Measurements from ENCODE around the gene SIDT2. TPM values are rescaled to one million over a fixed set of nuclear protein-coding genes. Genes with fewer than 3 reads are reported as not detected.
"Not testable (repeated sequence)": the region's sequence is repeated elsewhere in the genome, so short reads cannot be mapped to it uniquely, and the experiment has no call there.

The SIDT2 gene
- total RNA-seq = 100 to 1,000 TPM in 1 of 4 donors, 10 to 100 TPM in 3; 42.6 to 130 (median 74.7) TPM

DNA sequence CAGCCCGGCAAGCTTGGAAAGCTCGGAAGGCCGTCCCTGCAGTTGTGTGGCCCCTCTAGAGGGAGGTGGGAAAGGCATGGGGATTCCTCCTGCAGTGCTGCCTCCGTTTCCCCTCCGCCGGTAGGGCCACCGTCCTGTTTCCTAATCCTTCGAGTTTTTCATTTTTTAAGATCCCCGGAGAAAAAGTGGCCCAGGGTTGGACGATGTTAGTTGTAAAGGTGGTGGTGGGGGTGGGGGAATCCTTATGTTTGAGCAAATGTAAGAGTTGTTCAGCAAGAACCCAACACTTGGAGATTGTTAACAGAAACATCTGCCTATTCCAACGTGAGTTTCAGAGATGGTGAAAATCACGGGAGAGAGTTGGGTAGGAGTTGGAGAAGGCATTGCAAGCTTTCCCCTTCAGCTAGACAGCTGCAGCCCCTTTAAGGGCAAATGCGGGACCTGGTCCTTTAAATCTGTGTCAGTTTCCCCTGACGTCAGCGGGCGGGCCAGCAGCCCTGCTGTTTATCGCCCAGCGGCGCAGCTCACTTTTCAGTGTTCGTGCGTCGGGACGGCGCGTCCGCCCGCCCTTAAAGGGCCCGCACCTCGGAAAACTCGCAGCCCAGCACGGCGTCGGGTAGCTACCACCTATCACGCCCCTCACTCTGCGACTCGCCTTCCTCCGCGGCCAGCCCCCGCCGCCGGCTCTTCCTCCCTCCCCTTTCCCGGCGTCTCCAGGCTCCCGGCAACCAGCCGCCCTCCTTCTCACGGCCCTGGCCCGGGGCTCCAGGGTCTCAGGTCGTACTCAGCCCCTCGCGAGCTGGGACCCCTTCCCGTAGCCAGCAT lies at the start of gene SIDT2:
TSS of gene SIDT2 (plus strand) at position 534 of the 825 bp plus-strand sequence. CDS start 521 bp downstream, outside the sequence.
- peak; percentile 95 to 96 for DNase-seq (ENCODE audit: low spot score in 2 of 2)
- Histone ChIP-seq H3K27ac (peak within 1 kb of the TSS; percentile 89), H3K36me3 (no peaks in the 10 kb centered on the region), H3K4me3 (peak within 1 kb of the TSS; percentile 79), H3K9me3 (no peaks in the 10 kb centered on the region), H3K4me1 (peaks cover 39% of the 10 kb centered on the region), H3K27me3 (no peaks in the 10 kb centered on the region)
- TF ChIP-seq, protein P1, sequence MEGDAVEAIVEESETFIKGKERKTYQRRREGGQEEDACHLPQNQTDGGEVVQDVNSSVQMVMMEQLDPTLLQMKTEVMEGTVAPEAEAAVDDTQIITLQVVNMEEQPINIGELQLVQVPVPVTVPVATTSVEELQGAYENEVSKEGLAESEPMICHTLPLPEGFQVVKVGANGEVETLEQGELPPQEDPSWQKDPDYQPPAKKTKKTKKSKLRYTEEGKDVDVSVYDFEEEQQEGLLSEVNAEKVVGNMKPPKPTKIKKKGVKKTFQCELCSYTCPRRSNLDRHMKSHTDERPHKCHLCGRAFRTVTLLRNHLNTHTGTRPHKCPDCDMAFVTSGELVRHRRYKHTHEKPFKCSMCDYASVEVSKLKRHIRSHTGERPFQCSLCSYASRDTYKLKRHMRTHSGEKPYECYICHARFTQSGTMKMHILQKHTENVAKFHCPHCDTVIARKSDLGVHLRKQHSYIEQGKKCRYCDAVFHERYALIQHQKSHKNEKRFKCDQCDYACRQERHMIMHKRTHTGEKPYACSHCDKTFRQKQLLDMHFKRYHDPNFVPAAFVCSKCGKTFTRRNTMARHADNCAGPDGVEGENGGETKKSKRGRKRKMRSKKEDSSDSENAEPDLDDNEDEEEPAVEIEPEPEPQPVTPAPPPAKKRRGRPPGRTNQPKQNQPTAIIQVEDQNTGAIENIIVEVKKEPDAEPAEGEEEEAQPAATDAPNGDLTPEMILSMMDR (IDR thresholded peaks at IDR 0.05) = no peak
- peak; percentile 50 to 87 (median 80) for TF ChIP-seq POLR2AphosphoS5 (IDR thresholded peaks at IDR 0.05)
- no peak for TF ChIP-seq EP300 (IDR thresholded peaks at IDR 0.05)
- TF ChIP-seq POLR2A (IDR thresholded peaks at IDR 0.05) = peak; percentile 23 to 78
- WGBS = 3% methylated on average over 27 of the region's 51 CpGs

DNA sequence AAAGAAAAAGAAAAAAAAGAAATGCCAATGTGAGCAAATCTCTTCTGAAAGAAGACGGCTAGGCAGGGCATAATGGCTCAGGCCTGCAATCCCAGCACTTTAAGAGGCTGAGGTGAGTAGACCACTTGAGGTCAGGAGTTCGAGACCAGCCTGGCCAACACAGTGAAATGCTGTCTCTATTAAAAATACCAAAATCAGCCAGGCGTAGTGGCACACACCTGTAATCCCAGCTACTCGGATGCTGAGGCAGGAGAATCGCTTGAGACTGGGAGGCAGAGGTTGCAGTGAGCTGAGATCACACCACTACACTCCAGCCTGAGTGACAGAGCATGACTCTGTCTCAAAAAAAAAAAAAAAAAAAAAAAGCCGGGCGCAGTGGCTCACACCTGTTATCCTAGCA lies 48.1 kb upstream of the SIDT2 start:
- H3K27me3 ChIP-seq; H3K4me3 ChIP-seq; H3K27ac ChIP-seq; H3K4me1 ChIP-seq; DNase-seq (ENCODE audit: low spot score in 2 of 2); H3K9me3 ChIP-seq; H3K36me3 ChIP-seq: not testable (repeated sequence)
- WGBS = 94% methylated on average over 7 of the region's 7 CpGs

DNA sequence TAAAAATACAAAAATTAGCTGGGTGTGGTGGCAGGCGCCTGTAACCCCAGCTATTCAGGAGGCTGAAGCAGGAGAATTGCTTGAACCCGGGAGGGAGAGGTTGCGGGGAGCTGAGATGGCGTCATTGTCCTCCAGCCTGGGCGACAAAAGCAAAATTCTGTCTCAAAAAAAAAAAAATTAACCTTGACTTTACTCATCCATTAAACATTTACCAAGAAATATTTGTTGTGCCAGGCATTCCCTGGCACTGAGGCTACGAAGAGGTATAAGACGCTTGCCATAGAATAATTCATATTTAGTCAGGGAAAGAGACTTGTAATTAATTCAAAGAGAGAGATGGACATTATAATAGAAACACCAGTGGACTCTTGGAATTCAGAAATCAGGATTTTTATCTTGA lies 47.7 kb upstream of the SIDT2 start:
- WGBS = 89% methylated on average over 7 of the region's 7 CpGs
- Histone ChIP-seq H3K4me1 (no peaks in the 10 kb centered on the region), H3K27ac (no peak overlapping the region), H3K36me3 (no peaks in the 10 kb centered on the region), H3K4me3 (no peak overlapping the region), H3K27me3 (no peaks in the 10 kb centered on the region), H3K9me3 (no peaks in the 10 kb centered on the region)
- TF ChIP-seq, protein P1 (IDR thresholded peaks at IDR 0.05) = no peak
- TF ChIP-seq POLR2AphosphoS5 (IDR thresholded peaks at IDR 0.05) (no peak), EP300 (IDR thresholded peaks at IDR 0.05) (no peak), POLR2A (IDR thresholded peaks at IDR 0.05) (no peak)
- DNase-seq (ENCODE audit: low spot score in 2 of 2) = no peak

DNA sequence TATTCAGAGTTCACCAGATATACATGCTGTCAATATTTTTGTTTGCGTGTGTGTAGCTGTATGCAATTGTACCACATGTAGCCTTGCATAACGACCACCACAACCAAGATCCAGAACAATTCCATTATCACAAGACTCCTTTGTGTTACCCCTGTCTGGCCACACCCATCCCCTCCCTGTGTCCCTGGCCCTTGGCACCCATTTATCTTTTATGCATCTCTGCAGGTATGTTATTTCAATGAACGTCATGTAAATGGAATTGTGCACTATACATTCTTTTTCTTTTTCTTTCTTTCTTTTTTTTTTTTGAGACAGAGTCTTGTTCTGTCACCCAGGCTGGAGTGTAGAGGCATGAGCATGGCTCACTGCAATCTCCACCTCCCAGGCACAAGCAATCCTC lies 44.1 kb upstream of the SIDT2 start:
- Histone ChIP-seq H3K4me1 (peaks cover 2% of the 10 kb centered on the region), H3K27ac (no peak overlapping the region), H3K9me3 (no peaks in the 10 kb centered on the region), H3K27me3 (no peaks in the 10 kb centered on the region), H3K36me3 (no peaks in the 10 kb centered on the region), H3K4me3 (no peak overlapping the region)
- WGBS = 47% methylated on average over 3 of the region's 3 CpGs
- TF ChIP-seq EP300 (IDR thresholded peaks at IDR 0.05) = no peak
- no peak for DNase-seq (ENCODE audit: low spot score in 2 of 2)

DNA sequence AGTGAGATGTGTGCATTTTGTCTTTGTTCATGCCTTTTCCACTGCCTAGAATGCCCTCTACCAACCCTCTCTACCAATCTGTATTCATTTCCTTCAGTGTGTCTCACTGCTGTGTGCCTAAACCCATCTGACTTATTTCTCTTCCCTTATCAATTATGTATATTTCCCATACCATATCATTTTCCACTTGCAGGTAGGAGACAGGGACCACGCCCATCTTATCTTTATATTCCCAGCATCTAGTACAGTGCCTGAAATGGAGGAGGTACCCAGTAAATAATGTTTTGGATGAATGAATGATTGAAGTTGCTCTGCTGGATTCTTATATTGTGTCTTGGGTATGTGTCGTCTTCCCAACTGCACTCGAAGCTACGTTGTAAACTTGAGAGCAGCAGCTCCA lies 43.6 kb upstream of the SIDT2 start:
- WGBS = 75% methylated on average over 1 of the region's 4 CpGs
- not testable (repeated sequence) for H3K4me1 ChIP-seq; H3K36me3 ChIP-seq; H3K27me3 ChIP-seq; H3K4me3 ChIP-seq; H3K27ac ChIP-seq; H3K9me3 ChIP-seq; DNase-seq (ENCODE audit: low spot score in 2 of 2)

DNA sequence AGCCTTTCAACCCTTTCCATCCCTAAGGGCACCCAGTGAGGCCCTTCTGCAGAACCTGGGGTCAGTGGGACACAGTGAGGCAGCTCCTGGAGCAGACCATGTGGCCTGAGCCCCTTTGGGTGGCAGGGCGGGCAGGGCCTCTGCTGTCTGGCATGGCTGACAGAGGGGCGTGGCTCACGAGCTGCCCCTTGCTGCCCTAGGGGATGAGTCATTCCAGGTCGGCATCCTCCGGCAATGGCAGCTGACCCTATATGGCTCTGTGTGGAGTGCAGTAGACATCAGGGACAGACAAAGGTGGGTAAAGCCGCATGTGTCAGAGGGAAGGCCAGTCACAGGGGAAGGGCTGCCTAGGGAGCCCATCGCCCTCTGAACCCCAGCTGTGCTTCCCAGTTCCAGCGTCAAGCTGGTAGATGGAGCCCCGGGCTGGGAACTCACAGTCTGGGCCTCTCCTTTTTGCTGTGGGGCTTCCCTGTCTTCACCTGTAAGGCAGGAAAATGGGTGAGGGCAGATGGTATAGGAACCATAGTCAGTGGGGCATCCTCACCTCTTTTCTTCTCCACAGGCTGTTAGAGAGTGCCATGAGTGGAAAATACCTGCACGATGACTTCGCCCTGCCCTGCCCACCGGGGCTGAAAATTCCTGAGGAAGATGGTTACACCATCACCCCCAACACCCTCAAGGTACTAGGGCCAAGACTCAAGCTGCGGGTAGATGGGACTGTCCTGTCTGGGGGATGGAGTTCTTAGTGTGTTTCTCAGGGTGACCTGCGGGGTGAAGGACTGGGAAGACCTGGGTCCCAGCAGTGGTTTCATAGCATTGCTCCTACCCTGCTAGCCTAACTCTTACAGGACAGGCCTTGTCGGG lies 41.1 kb upstream of the SIDT2 start:
- not testable (repeated sequence) for H3K9me3 ChIP-seq; H3K36me3 ChIP-seq; H3K4me3 ChIP-seq; H3K27me3 ChIP-seq; H3K4me1 ChIP-seq; H3K27ac ChIP-seq; DNase-seq (ENCODE audit: low spot score in 2 of 2)
- no CpG with 5 or more reads among the region's 15 CpGs for WGBS

DNA sequence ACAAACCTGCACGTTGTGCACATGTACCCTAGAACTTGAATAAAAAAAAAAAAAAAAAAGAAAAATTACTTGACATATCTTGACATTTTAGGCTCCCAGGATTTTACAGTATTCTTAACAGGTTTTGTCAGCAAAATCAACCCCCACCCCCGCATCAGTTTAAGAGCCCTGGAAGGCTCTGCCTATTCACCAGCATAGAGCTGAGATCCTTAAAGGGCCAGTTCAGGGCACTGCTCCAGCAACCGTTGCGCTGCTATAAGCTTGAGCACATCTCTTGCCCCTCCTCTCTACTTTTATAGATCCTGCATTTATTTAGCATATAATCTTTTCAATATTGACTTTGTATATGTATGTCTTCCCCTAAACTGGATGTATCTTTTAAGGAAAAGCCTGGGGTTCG lies 35.2 kb upstream of the SIDT2 start:
- no peaks in the 10 kb centered on the region for H3K27me3 ChIP-seq
- H3K4me1 ChIP-seq = peaks cover 33% of the 10 kb centered on the region
- H3K36me3 ChIP-seq = peaks cover under 1% of the 10 kb centered on the region
- WGBS = 7% methylated on average over 5 of the region's 5 CpGs
- H3K27ac ChIP-seq = peak overlapping the region; percentile 91
- peak overlapping the region; percentile 82 for H3K4me3 ChIP-seq
- no peak for TF ChIP-seq EP300 (IDR thresholded peaks at IDR 0.05)
- TF ChIP-seq, protein P1 (IDR thresholded peaks at IDR 0.05) = no peak
- no peak for TF ChIP-seq POLR2AphosphoS5 (IDR thresholded peaks at IDR 0.05)
- TF ChIP-seq POLR2A (IDR thresholded peaks at IDR 0.05) = no peak
- DNase-seq (ENCODE audit: low spot score in 2 of 2) = peak in 1 of 2 donors; percentile 69
- no peaks in the 10 kb centered on the region for H3K9me3 ChIP-seq
